ENCODE measurements around the gene UBE2E2.
"Not testable (repeated sequence)": the region's sequence is repeated elsewhere in the genome, so short reads cannot be mapped to it uniquely, and the experiment has no call there.

Gene UBE2E2

DNA sequence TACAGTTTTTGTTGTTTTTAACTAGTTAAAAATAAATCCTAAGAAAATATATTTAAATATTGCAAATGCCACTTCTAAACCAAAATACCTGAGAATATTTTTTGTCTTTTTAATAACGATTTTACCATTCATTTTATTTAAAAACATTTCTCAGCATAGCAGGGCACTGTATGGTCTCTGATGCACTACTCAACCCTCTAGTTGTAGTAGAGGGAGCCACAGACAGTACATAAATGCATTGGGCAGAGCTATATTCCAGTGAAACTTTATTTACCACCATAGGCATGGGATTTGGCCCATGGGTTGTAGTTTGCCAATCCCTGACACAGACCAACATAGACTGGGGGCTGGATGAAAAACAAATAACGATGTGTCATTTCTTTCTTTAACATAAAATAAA, 388.2 kb downstream of the UBE2E2 start:
- no peak for DNase-seq (ENCODE audit: low spot score)

DNA sequence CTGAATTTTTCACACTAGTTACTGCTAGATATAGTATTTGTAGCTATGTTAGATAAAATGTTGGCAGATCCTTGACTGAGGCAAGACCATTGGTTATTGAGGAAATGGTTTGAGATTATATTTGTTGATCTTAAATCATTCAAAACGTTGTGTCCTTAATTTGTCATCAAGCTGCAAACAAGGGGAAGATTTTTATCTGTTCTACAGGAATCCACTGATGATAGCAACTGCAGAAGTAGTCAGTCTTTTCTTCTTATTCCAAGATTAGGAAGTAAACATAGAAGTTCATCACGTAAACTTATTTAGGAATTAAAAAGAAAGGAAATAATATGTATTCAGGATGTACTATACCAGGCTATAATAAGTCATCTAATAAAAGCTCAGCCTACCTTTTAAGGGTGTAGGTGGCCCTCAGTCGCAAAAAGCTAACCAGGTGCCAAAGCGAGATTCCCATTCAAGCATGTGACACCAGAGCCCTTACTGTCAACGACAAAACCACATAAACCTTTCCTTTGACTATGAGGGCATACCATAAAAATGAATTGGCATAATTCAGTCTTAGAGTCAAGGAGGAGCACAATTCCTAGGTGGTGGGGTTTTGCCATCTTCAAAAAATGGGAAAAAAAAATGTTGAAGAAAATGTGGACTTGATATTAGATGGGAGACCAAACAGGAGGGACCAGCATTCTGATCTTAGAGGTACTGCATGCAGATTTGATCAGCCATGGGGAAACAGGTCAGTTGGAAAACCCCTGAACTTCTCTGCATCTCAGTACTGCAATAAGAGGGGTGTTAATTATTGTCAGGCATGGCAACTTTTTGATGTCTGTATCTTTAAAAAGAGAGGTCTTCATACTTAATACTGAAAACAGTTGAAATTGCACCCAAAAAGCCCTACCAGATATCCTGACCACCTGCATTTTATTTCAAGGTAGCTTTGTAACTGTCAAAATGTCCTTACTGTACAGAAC, 390.1 kb downstream of the UBE2E2 start:
- no peak for DNase-seq (ENCODE audit: low spot score)

DNA sequence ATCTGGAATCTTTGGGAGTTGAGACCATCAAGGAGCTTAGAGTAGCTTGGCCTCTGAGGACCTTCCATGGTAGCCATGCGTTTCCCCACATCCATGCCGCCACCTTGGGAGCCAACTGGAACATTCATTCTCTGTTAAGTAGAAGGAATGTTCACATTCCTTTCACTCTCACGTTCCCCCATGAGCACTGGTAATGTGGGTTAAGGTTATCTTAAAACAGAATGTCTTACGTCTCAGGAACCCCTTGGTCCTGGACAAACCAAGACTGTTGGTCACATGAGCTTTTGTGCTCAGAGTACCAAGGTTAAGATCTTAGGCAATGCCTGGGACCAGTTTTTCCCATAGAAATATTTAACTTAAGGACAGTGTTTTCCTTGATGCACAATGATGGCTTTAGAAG, 390.9 kb downstream of the UBE2E2 start:
- no peak for DNase-seq (ENCODE audit: low spot score)

DNA sequence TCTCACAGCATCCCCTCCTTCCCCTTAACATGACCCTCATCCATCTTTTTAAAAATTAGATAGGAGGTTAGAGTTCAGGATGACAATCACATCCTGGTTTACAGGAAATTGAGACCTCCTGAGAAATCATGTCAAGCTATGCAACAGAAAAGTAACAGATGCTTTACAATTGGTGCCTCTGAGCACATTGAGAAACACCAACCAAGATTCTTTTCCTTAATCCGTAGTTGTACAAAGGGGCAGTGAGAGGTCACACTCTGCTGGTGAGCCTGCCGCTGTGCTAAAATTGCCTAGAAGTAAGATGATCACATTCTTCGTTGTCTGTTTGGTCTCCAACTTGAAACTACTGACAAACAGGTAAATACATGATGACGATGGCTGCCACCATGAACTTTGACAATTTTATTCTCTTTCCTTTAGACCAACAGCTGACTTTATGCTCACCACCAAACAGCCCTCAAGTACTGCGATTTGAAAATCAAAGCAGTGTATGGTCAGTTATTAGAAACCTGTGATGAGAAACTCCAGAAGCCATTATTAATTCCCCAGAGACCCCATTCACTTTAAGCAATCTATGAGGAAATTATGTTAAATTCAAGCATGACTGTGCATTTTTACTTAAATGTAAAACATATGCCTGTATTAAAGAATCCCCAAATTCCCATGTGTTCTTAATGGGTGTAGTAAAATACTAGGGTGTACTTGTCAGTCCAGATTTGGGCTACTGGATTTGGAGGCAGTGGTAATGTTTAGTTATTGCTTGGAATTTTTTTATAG, 392.0 kb downstream of the UBE2E2 start:
- no peak for DNase-seq (ENCODE audit: low spot score)

DNA sequence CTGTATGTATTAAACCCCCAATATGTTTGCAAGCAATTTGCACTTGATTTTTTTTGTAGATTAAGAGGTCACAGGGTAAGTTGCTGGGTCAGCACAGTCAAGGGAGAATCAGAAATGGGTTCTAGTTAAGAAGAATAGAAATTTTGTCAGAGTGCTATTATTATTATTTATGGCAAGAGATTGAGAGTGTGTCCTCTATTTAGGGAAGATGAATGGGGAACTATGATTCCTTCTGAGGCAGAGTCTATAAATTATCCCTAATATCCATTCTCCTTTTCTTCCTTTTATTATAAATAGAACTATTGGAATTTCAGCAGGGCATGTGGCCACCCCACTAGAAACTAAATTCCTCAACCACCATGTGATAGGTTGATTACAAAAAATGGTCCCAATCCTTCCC, 392.7 kb downstream of the UBE2E2 start:
- no peak for DNase-seq (ENCODE audit: low spot score)

DNA sequence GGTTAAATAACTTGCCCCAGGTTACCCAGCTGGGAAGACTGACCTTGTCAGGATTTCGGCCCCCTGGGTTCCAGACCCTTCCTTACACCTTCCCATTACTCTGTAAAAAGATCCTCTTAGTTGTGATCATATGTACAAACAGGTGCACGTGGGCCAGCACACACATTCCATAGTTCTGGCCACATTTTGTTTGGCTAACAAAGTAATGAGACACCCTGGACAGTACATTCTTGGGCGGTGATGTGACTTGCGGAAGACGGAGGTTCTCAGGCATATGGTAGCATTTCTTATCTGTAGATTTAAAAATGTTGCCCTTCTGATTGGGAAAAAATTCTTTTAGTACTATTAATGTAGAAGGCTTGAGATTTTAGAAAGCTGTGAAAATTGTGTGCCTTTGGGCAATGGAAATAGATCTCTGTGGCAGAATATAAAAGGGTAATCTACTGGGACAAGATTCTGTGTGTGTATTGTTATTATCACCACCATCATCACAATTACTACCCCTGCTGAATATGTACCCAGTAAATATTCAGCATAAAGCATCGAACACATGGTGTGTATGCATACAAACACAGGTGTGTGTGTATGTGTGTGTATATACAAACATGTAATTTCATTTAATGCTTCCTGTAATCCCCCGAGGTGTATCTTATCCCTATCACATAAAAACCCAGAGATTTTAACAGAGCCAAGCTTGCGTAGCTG, 397.2 kb downstream of the UBE2E2 start:
- DNase-seq (ENCODE audit: low spot score), result no peak

DNA sequence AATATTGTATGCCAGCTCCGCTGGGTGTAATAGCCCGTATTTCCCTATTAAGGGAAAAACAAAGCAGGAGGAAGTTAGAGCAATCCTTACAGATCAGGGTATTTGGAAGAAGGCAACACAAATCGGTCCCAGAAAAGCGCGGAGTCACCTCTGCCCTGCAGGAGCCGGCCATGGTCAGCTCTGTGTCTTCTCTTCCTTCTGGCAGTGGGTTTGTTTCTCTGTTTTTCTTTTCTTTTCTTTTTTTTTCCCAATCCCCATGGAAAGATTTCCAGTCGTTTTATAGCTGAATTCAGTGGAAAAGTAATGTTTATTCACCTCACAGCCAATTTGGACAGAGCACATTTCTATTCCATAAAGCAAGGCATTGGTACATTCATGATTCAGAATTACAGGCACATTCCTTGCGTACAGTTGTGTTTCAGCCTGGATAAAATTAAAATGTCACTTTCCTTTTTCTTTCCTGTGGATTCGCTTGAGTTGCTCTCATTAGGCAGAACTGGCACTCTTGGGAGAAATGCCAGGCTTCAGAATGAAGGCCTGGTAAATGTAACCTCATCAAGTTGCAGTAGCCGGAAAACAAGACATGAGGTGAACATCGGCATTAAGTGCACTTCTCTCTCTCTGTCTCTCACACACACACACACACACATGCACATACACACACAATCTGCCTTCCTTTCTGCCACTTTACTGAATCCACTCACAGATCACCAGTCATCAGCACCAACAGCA, 398.1 kb downstream of the UBE2E2 start:
- DNase-seq (ENCODE audit: low spot score), result no peak

DNA sequence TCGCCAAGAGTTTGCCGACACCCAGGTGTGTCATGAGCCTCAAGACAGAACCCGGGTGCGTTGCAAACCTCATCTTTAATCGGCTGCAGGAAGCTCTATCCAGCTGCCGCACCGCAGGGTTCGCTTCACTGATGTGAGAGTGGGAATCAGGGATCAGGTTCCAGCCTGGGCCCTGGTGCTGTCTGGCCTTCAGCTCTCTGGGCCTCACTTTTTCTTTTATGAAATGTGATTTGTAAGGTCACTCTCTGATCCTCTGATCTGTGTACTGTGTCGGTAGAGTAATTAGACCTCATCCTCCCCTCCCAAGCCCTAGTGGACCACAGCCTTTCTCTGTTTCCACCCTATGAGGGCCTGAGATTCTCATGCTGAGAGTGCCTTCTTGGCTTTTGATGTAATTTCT, 399.8 kb downstream of the UBE2E2 start:
- DNase-seq (ENCODE audit: low spot score), result no peak

DNA sequence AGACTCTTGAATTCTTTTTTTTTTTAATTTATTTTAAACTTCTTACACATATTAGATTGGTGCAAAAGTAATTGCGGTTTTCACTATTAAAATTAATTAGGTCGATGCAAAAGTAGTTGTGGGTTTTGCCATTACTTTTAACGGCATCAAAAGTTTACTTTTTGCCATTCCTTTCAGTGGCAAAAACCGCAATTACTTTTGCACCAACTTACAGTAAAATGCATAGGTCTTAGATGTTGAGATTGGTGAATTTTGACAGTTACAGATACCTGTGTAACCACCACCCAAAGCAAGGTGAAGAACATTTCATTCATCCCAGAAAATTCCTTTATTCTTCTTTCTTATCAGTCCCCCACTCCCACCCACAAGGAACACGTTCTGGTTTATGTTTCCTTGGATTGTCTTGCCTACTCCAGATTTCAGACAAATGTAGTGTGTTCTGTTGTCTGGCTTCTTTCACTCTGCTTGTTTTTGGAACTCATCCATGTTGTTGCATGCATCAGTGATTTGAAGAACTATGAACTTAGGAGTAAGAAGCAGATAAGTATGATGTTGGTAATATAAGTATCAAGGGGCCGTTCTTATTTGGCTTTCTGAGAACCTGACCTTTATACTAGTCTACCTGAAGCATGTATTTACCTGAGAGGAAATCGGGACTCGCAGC, 404.2 kb downstream of the UBE2E2 start:
- no peak for DNase-seq (ENCODE audit: low spot score)

DNA sequence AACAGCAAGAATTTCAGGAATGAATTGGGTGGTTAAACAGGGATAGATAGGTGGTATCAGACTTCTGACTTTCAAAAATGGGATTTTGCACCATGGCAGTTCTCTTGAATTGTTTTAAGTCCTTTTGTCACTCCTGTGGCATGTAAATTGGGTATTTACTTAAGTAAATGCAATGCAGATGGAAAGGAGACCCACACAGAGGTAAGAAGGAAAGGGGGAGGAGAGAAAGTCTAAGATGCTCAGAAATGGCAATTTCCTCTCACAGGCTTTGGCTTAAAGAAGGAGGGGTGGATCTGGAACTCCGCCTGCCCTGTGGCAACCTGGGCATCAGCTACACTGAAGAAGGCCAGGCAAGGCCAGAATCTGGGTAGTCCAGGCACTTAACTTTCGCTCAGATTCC, 405.5 kb downstream of the UBE2E2 start:
- no peak for DNase-seq (ENCODE audit: low spot score)

DNA sequence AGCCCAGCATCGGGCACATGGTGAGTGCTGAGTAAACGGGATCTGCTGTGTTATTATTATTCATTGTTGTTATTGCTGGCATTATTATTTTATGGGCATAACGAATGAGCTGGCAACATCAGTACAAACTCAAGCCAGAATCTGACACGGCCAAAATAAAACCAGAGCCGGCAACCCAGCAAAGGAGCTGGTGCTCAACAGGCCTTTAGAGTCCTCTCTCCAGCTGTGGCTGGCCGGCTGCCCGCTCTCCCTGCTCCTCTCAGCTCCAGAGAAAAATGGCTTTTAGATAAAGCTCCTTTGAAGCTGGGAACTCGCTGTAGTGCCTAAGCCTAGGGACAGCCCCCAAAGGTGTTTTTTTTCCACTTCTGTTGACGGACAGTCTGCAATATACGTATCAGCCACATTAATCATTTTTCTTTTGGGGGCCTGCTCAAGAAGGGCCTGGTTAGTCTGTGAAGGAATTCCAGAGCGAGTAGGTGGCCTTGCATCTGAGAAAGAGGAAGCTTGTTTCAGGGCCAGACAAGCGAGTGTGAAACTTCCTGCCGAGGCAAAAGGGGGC, 408.7 kb downstream of the UBE2E2 start:
- DNase-seq (ENCODE audit: low spot score), result no peak

DNA sequence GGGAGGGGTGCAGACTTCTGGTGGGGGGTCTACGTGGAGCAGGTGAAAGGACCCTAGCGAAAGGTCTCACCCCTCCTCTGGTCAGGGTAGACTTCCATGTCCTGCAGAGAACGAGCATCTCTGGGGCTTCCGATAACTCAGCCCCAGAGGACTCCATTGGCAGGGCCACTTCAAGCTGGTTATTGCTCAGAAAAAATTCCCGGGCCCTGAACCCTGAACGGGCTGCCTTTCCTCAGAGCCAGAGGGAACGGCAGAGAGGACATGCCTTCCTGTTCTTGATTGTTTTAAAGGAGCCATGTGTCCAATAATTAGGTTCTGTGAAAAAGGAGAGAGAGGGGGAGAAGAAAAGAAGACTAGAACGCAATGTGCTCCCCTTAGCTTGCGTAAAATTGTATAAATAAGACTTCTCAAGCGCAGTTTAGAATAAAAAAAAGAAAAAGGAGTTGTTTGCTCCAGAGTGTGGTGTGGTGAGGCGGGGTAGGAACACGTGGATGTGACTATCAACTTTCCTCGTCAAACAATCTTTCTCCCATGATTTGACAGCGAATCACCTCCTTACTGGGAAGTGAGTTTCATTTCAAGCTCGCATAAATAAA, 409.3 kb downstream of the UBE2E2 start:
- no peak for DNase-seq (ENCODE audit: low spot score)

DNA sequence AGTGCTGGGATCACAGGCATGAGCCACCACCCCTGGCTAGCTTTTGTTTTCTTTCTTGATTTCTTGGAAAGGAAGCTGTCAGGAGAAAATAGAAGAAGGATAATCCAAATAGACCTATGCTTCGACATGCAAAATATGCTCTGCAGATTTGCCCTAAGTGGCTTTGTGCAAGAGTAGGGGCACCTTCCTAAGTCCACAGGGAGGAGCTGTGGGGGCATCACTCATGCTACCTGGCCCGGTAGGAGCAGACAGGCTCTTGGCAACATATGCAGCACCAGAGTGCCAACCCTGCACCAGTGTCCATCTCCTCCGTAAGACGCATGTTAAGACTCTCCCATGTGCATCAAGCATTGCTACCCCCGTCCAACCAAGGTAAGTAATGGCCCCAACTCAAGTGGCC, 411.9 kb downstream of the UBE2E2 start:
- no peak for DNase-seq (ENCODE audit: low spot score)

DNA sequence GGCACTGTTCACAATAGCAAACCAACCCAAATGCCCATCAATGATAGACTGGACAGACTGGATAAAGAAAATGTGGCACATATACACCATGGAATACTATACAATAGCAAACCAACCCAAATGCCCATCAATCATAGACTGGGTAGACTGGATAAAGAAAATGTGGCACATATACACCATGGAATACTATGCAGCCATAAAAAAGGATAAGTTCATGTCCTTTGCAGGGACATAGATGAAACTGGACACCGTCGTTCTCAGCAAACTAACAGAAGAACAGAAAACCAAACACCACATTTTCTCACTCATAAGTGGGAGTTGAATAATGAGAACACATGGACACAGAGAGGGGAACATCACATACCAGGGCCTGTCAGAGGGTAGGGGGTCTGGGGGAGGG, 415.3 kb downstream of the UBE2E2 start:
- DNase-seq (ENCODE audit: low spot score), result not testable (repeated sequence)

DNA sequence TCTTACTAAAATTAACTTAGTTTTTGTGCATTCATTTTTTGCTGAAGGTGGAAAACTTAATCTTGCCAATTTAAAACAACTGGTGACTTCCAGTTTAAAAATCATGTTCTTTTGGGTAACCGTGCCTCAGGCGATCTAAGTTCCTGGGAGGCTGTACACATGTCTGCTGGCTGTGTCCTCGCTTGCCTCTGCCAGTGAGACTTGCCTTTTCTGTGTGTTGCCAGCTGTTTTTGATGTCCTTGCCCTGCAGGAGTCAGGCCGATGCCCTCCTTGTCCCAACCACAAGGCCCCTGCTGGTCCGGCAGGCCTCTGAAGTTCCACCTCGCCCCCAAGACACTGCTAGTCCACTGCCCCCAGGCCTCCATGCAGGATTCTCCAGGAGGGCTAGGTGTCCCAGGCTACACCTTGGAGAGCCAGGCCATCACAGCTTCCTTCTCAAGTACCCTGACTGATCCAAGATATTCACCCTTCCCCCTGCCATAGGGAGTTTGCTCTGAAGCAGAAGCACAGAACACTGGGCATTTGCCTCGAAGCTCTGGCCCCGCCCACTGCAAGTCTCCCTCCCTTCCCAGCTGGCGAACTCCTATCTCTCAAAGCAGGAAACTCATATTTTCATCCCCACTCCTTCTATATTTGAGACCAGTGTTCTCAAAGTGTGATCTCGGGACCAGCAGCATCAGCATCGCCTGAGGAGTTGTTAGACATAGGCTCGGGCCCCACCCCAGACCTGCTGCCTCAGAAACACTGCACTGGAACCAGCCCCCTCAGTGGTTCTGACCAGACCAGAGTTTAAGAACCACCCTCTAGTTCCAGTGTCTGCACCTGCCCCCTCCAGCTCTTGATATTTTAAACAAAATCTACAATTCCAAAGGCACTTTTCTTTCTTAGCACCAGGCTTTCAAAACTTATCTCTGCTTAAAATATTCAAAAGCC, 416.8 kb downstream of the UBE2E2 start:
- no peak for DNase-seq (ENCODE audit: low spot score)

DNA sequence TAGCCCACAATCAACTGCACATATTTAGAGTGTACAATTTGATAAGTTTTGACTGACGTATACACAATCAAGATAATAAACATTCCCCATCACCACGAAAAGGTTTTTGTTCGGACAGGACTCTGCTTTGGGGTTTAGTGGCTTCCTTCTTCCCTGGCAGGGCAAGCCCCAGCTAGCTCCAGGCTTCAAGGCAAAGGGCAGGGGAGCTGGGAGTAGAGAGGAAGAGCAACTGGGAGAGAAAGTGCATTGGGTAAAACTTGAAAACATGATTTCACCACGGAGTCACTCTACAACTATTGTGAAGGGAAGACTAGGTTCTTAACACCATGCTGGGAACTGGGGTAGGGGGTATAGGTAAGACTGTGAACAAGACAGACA, 417.5 kb downstream of the UBE2E2 start:
- no peak for DNase-seq (ENCODE audit: low spot score)

DNA sequence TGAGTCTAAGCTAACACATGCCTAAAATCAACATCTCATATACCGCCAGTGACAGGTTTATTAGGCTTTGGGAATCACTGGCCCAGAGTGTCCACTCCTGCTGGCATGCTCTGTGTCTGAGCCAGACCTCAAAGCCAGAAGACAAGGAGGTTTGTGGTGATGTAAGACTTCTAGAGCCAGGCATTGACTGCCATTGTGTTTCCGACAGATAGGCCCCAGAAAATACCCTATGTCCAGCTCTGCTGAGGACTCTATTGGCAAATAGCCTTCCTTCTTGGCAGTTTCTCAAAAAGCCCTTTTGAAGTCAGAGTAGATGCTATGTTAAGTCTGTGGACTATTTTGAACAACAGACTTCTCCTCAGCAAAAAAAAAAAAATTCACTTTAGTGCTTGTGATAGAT, 420.7 kb downstream of the UBE2E2 start:
- DNase-seq (ENCODE audit: low spot score), result no peak

DNA sequence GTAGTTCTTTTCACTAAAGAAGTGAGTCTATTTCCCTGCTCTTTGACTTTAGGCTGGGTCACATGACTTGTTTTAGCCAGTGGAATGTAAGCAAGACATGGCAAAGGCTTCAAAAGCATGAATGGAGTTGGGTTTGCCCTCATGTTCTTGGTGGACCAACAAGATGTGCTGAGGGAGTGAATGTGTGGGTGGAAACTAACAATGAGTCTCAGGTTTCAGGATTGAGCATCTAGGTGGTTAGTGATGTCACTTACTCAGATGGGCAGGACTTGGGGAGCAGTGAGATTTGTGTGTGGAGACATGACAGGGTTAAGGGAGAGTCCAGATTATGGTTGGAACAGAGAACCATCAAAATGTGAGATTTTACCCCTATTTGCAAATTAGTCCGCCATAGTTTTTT, 421.2 kb downstream of the UBE2E2 start:
- peak; percentile 7 for DNase-seq (ENCODE audit: low spot score)

DNA sequence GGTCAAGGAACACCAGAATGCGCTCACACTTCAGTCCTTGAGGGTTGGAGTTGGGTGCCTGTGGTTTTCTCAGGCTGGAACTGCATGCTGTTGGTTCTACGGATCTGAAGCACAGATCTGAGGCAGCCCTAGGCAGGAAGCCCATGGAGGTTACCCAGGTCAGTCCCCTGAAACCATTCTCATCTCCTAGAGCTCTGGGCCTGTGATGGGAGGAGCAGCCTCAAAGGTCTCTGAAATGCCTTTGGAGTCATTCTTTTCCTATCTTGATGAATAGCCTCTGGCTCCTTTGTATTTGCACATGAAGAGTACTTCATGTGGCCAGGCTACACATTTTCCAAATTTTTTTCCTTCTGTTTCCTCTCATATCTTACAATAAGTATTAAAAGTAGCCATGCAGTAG, 423.3 kb downstream of the UBE2E2 start:
- no peak for DNase-seq (ENCODE audit: low spot score)

Measured in SW480 (cell line).